Naive thymus-derived CD4-positive, alpha-beta T cell (primary cell): ENCODE data around the gene GLCCI1. TPM values are rescaled to one million over a fixed set of nuclear protein-coding genes. Genes with fewer than 3 reads are reported as not detected.

Source experiments
- ATAC-seq: fragments of 150-1000 bp; cut with Tn5 transposase; 2 replicates; pipeline ENCODE4 v1.10.0; 2021; ENCODE audit warnings: mild to moderate bottlenecking, moderate library complexity
- CTCF ChIA-PET: fragments of 350-600 bp; sonication (Branson Sonifier 250); formaldehyde crosslinking; loops from one replicate; lab custom pipeline; 2021; ENCODE audit warnings: antibody characterized with exemption; lab: Charles Lee
- POLR2A ChIA-PET: fragments of 350-600 bp; sonication (Branson Sonifier 250); formaldehyde crosslinking; loops from one replicate; lab custom pipeline; 2021; ENCODE audit warnings: antibody characterized with exemption, inconsistent platforms; lab: Charles Lee
- DNase-seq, 9 donors: peaks; one replicate each; pipeline versions ENCODE4 v3.0.0 to v3.0.0-alpha.2; 2020 to 2022; ENCODE audit warnings: mixed read lengths in 1 of 9
- H3K27ac ChIP-seq: one replicate; pipeline ENCODE4 v1.7.0; 2013; ENCODE audit warnings: mild to moderate bottlenecking, low read depth, low read length, moderate library complexity
- H3K27me3 ChIP-seq, 2 donors: one replicate each; pipeline ENCODE4 v1.7.0; 2013; ENCODE audit warnings: low read length in 2 of 2, mild to moderate bottlenecking in 2 of 2, moderate library complexity in 2 of 2; ENCODE audit not compliant: control insufficient read depth in 2 of 2, insufficient read depth in 2 of 2
- H3K36me3 ChIP-seq, 3 experiments: 1 replicate in 2 of 3; 2 replicates in 1 of 3; pipeline ENCODE4 v1.7.0; 2013; ENCODE audit warnings: low read length in 3 of 3, mild to moderate bottlenecking in 3 of 3, moderate library complexity in 1 of 3; ENCODE audit not compliant: insufficient read depth in 3 of 3, control insufficient read depth in 2 of 3
- H3K4me1 ChIP-seq, 2 donors: one replicate each; pipeline ENCODE4 v1.7.0; 2013; ENCODE audit warnings: low read length in 2 of 2, mild to moderate bottlenecking in 2 of 2, moderate library complexity in 1 of 2; ENCODE audit not compliant: control insufficient read depth in 2 of 2, insufficient read depth in 2 of 2
- H3K4me3 ChIP-seq: 2 replicates; pipeline ENCODE4 v1.7.0; 2013; ENCODE audit warnings: mild to moderate bottlenecking, low read length
- H3K9me3 ChIP-seq, 3 experiments: 1 replicate in 2 of 3; 2 replicates in 1 of 3; pipeline ENCODE4 v1.7.0; 2013; ENCODE audit warnings: low read length in 3 of 3; ENCODE audit not compliant: control insufficient read depth in 2 of 3
- H3K27ac Mint-ChIP-seq, 9 donors: one replicate each; pipeline ENCODE4 v1.8.0; 2020 to 2022; ENCODE audit warnings: mixed read lengths in 9 of 9, mild to moderate bottlenecking in 8 of 9, moderate library complexity in 5 of 9, inconsistent platforms in 2 of 9
- H3K27me3 Mint-ChIP-seq, 5 donors: one replicate each; pipeline ENCODE4 v1.8.0; 2021 to 2022; ENCODE audit warnings: mixed read lengths in 5 of 5, mild to moderate bottlenecking in 1 of 5
- H3K36me3 Mint-ChIP-seq, 5 donors: one replicate each; pipeline ENCODE4 v1.8.0; 2020 to 2022; ENCODE audit warnings: mixed read lengths in 5 of 5, mild to moderate bottlenecking in 3 of 5, inconsistent platforms in 1 of 5
- H3K4me1 Mint-ChIP-seq, 7 donors: one replicate each; pipeline ENCODE4 v1.8.0; 2020 to 2022; ENCODE audit warnings: mixed read lengths in 7 of 7, mild to moderate bottlenecking in 3 of 7, inconsistent platforms in 1 of 7
- H3K4me3 Mint-ChIP-seq, 10 donors: one replicate each; pipeline ENCODE4 v1.8.0; 2020 to 2022; ENCODE audit warnings: mild to moderate bottlenecking in 10 of 10, mixed read lengths in 10 of 10, moderate library complexity in 6 of 10, inconsistent platforms in 2 of 10
- H3K9me3 Mint-ChIP-seq, 11 donors: one replicate each; pipeline ENCODE4 v1.8.0; 2020 to 2022; ENCODE audit warnings: mixed read lengths in 11 of 11, mild to moderate bottlenecking in 4 of 11, inconsistent platforms in 1 of 11, moderate library complexity in 1 of 11
- intact Hi-C, 2 donors: fragments of 100-400 bp; cut with micrococcal nuclease; formaldehyde crosslinking; loops; one replicate each; pipeline ENCODE4 v1.15.1; 2023
- polyA plus RNA-seq, 2 donors: library from polyadenylated mRNA; unstranded; fragments of 300-500 nt; fragmentation: Illumina TruSeq; gene quantifications; one replicate each; pipeline ENCODE4 v1.2.3, GENCODE V29; 2021
- total RNA-seq, 6 experiments: library from RNA in 5 of 6; stranded (reverse) in 5 of 6; gene quantifications; 1 replicate in 5 of 6; 2 replicates in 1 of 6; pipeline ENCODE4 v1.2.3 and lab custom pipeline; 2021 to 2026

Gene GLCCI1
- total and polyA plus RNA-seq, 7 experiments from 2014 or later = 6.9 to 43.1 (median 26.5) TPM

- ATAC-seq = no peak
- POLR2A ChIA-PET = interaction anchor here (1.0 to 3.6 kb wide), 3 partner anchors 10 to 50 kb away, joined by 4 to 21 read pairs (median 13); no protein-coding TSS in a partner anchor
Measured at GRCh38 chr7:8136051-8136730, 167.6 kb downstream of the GLCCI1 start.

More at GRCh38 chr7:8136051-8136730, 167.6 kb downstream of the GLCCI1 start:
- Mint-ChIP-seq H3K27me3 (no peaks in the 10 kb centered on the region), H3K36me3 (peaks cover 0 to 8% (median 0%) of the 10 kb centered on the region in 5 donors), H3K27ac (peak overlapping the region in 1 of 9 donors; percentile 11), H3K4me3 (no peak overlapping the region), H3K9me3 (peaks cover 0 to 5% (median 0%) of the 10 kb centered on the region in 11 donors), H3K4me1 (peaks cover 31 to 55% (median 46%) of the 10 kb centered on the region in 7 donors)
- peaks cover 34% of the 10 kb centered on the region in 2 donors for H3K4me1 ChIP-seq
- DNase-seq = no peak
- H3K9me3 ChIP-seq = no peaks in the 10 kb centered on the region
- no peaks in the 10 kb centered on the region for H3K36me3 ChIP-seq
- no peaks in the 10 kb centered on the region for H3K27me3 ChIP-seq
- H3K27ac ChIP-seq = no peak overlapping the region
- intact Hi-C loops = loop anchor here in 1 of 2 donors (10.0 kb wide), 1 partner anchor 951 kb away; the partner anchor contains the start of gene C1GALT1
- CTCF ChIA-PET = no interaction called here
- no peak overlapping the region for H3K4me3 ChIP-seq
